GM18517 (cell line): ENCODE data around the gene GJB5.
A peak's percentile ranks its signal among the peaks of the same experiment; 100 is the strongest.
"Not testable (repeated sequence)": the region's sequence is repeated elsewhere in the genome, so short reads cannot be mapped to it uniquely, and the experiment has no call there.

Source experiments
- ATAC-seq: cut with Tn5 transposase; IDR thresholded peaks from one replicate; pipeline ENCODE4 v1.9.1; 2021; ENCODE audit warnings: mild to moderate bottlenecking, moderate library complexity; ENCODE audit not compliant: unreplicated experiment

The GJB5 gene

DNA sequence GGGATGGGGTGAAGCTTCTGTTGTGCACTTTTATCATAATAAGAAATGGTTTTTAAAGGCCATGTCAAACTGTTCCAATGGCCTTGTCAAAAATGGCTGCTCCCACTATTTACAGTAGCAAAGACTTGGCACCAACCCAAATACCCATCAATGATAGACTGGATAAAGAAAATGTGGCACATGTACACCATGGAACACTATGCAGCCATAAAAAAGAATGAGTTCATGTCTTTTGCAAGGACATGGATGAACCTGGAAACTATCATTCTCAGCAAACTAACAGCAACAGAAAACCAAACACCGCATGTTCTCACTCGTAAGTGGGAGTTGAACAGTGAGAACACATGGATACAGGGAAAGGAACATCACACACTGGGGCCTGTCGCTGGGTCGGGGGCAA, 18.3 kb downstream of the GJB5 start:
- not testable (repeated sequence) for ATAC-seq

DNA sequence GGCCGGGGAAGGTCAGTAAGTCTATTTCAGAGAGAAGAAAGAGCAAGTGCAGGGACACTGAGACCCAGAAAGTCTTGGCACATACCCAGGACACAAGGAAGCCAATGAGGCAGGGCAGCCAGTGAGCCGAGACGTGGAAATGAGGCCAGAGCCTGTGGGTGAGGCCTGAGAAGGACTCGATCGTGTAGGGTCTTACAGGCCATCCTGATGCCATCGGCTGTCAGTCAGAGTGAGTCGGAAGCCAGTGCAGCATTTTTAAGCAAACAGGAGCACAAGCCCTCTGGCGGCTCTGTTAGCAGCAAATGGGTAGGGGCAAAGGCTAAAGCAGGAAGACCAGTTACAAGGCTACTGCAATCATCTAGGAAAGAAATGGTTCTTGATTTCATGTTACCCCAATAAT, 20.1 kb downstream of the GJB5 start:
- ATAC-seq, result no peak

DNA sequence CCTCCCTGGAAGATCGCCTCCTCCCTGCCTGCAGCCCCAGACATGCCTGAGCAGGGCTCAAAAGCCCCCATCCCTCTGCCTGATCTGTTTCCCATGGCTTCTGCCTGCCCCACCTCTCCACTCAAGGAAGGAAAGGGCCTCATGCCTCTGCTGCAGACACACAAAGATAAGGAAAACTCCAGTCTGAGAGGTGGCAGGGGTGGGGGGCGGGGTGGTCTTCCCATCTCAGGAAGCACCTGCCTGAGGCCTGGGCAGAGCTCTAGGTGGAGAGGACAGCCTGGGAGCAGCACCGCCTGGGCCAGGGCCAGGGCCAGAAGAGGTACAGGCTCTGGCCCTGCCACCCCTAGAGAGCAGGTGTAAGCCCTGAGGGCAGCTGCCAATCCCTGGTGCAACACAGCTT, 22.1 kb downstream of the GJB5 start:
- ATAC-seq, result no peak

DNA sequence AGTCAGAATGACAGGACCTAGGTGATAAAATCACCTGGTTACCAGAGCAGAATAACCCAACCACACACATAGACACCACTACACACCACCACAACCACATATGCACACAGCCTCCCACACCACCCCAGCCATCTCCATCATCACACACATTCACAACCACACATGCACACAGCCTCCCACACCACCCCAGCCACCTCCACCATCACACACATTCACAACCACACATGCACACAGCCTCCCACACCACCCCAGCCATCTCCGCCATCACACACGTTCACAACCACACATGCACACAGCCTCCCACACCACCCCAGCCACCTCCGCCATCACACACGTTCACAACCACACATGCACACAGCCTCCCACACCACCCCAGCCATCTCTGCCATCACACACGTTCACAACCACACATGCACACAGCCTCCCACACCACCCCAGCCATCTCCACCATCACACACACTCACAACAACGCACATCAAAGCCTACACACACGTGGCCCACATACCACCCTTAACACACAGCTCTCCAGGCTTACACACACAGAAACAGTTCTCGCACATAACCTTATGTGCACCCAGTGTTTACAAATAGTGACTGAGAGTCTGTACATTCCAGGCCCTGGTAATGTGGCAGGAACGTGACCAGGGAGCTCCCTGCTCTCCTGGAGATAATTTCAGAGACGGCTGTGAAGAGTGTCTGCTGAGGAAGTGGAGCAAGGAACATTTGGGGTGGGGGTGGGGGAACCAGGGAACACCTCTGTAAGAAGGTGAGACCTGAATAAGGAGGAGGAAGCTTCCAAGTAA, 22.9 kb downstream of the GJB5 start:
- no peak for ATAC-seq

DNA sequence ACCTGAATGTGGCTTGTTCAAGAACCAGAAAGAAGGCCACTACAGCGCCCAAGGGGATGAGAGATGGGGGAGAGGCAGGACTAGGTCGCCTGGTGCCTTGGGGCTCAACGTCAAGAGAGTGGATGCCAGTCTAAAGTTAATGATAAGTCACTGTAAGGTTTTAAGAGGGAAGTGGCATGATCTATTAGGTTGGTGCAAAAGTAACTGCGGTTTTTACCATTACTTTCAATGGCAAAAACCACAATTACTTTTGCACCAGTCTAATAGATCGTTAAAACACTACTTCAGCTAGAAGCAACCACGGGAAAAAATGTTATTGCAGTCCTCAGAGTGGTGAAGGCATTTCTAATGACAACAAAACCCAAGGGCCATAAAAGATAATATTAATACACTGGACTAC, 23.5 kb downstream of the GJB5 start:
- ATAC-seq, result no peak

DNA sequence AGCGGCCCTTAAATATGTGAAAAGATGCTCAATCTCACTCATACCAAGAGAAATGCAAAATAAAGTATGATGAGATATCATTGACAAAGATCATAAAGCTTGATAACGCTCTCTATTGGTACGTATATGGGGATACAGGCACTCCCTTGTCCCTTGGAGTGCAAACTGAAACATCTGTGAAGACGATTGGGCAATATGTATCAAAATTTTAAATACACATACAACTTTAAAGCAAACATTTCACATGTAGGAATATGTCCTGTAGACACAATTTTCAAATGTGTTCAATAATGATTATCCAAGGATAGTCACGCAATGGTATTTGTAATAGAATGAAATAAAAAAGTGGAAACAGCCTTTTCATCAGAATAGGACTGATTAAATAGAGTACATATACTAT, 24.2 kb downstream of the GJB5 start:
- no peak for ATAC-seq

DNA sequence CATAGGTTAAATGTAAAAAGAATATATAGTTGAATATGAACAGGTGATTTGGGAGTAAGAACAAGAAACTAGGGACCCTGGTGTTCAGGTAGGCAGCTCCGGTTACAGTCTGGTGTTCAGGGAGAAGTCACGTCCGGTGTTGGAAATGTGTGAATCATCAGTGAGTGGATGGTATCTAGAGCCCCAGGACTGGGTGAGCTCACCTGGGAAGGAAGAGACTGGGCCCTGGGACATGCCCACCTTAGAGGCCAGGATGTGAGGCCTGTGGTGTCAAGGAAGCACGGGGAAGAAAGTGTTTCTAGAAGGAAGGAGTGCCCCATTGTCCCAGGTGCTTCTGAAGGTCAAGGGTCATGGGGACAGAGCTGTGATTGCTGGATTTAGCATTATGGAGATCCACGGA, 24.7 kb downstream of the GJB5 start:
- no peak for ATAC-seq

DNA sequence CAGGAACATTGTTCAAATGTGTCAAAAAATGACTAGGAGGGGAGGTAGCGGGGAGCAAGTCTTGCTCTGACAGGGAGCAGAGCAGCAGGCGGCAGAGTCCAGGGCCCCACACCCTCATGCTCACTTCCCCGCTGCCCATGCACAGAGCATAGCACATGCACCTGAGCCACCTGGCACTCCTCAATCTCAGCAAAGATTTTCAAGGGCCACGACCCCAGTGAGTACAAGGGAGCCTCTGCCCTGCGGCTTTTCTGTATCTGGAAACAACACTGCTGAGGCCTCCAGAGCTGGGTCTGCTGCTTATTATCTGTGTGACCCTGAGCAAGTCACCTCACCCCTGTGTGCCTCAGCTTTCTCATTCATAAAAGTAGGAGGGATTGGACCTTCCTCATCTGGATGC, 25.1 kb downstream of the GJB5 start:
- no peak for ATAC-seq

DNA sequence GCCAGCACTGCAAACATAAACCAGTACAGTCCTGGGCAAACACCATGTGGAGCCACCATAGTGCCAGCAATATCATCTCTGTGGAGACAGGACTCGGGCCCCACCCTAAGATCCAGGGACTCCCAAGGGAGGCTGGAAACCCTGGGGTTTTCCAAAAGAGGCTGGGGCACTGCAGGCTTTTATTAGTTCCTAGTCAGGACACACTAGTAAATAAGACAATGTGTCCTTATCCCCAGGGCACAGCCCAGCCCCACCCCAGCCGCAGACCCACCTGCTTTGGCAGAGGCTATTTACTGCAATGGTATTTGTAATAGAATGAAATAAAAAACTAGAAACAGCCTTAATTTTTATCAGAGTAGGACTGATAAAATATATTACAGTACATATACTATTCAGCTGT, 25.7 kb downstream of the GJB5 start:
- no peak for ATAC-seq

DNA sequence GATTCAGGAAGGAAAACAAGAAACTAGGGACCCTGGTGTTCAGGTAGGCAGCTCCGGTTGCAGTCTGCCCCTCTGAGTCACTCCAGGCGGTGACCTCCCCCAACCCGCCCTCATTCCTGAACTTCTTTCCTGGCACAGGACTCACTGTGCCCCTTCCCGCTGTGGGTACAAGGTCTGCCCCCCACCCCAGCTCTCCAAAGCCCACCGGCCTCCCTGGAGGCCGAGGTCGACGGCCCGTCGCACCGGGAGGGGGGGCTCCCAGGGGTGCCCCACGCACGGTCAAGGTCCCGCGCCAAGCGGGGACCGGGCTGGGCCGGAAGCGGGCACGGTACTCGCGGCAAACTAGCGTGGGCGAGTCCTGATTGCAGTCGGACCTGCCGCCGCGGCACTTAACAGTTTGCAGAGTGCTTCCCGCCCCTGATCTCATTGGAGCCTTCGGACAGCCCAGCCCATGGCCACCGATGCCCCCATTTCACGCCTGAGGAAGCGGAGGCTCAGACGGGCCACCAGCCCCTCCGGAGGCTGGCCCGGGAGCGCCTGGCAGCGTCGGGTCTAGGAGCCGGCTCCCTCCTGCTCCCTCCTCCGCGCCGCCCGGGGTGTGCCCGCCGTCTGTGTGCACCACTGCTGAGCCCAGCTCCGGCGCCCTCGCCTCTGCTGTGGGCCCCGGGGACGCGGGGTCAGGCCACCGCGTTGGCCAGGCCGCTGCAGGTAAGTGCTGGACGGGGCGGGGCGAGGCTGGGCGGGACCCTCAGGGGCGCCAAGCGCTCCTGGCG, 26.4 kb downstream of the GJB5 start, which contains the start of gene GJB3:
Gene GJB3 (plus strand): TSS at position 144 of the 773 bp plus-strand sequence. CDS start 3,549 bp downstream, outside the sequence.
- no peak for ATAC-seq

DNA sequence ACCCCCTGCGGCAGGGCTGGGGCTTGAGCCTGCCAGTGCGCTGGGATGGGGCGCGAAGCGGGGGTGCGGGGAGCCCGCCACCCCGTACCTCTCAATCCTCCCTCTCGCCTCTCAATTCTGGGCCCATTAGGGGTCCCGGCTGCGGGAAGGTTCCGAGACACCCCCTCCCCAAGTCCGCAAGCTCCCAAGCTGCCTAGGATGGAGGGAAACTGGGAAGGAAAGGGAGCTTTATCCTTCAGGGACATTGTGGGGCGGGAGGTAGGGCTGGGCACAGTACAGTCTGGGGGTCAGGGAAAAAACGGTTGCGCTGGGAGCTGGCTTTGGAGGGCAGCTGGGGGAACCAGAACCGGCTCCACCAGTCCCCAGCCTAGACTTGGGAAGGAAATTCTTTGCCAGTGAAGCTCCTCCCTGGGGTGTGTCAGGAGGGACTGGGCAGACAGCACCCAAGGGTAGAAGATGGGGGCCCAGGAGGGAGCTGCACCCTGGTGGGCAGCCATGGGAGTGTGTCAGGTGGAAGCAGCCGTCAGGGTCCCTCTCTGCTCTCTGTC, 27.1 kb downstream of the GJB5 start:
- ATAC-seq, result no peak

DNA sequence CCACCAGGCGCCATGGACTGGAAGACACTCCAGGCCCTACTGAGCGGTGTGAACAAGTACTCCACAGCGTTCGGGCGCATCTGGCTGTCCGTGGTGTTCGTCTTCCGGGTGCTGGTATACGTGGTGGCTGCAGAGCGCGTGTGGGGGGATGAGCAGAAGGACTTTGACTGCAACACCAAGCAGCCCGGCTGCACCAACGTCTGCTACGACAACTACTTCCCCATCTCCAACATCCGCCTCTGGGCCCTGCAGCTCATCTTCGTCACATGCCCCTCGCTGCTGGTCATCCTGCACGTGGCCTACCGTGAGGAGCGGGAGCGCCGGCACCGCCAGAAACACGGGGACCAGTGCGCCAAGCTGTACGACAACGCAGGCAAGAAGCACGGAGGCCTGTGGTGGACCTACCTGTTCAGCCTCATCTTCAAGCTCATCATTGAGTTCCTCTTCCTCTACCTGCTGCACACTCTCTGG, 29.9 kb downstream of the GJB5 start:
- ATAC-seq, result no peak

DNA sequence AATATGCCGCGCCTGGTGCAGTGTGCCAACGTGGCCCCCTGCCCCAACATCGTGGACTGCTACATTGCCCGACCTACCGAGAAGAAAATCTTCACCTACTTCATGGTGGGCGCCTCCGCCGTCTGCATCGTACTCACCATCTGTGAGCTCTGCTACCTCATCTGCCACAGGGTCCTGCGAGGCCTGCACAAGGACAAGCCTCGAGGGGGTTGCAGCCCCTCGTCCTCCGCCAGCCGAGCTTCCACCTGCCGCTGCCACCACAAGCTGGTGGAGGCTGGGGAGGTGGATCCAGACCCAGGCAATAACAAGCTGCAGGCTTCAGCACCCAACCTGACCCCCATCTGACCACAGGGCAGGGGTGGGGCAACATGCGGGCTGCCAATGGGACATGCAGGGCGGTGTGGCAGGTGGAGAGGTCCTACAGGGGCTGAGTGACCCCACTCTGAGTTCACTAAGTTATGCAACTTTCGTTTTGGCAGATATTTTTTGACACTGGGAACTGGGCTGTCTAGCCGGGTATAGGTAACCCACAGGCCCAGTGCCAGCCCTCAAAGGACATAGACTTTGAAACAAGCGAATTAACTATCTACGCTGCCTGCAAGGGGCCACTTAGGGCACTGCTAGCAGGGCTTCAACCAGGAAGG, 30.5 kb downstream of the GJB5 start:
- ATAC-seq, result no peak

DNA sequence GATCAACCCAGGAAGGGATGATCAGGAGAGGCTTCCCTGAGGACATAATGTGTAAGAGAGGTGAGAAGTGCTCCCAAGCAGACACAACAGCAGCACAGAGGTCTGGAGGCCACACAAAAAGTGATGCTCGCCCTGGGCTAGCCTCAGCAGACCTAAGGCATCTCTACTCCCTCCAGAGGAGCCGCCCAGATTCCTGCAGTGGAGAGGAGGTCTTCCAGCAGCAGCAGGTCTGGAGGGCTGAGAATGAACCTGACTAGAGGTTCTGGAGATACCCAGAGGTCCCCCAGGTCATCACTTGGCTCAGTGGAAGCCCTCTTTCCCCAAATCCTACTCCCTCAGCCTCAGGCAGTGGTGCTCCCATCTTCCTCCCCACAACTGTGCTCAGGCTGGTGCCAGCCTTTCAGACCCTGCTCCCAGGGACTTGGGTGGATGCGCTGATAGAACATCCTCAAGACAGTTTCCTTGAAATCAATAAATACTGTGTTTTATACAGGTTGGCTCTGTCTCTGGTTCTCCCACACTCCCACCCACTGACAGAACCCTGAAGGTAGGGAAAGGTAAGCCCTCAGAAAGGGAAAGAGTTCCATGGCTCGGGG, 31.1 kb downstream of the GJB5 start:
- no peak for ATAC-seq

DNA sequence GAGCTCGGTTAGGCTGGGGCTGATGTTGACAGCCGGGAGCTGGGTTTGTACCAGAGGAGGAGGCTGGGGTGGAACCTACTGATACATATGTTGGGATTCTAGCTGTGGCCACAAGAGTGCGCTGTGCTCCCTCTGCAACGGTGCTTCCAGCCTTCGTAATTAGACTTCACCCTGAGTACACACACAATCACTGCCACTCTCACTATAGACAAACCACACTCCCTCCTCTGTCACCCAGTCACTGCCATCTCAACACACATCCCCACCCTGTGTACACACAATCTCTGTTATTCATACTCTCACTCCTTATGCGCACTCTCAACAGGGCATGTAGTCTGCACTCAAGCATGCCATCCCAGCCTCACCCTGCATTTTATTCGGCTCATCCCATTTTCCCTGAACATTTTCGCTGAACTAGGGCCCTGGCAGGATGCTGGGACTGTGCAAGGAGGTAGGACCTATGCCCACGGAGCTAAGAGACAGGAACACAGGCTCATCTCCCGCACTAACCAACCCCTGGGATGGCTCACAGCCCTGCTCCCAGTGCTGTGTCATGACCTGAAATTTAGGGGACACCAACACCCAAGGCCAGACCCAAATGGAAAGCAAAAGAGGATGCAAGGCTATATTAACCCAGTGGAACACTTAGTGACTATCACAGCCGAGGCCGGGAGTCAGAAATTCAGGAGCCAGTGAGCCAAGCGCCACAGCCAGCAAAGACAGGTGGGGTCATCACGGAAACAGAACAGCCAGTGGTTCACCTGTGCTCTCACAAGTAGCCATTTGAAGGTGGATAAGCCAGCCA, 31.9 kb downstream of the GJB5 start:
- peak; percentile 52 for ATAC-seq

DNA sequence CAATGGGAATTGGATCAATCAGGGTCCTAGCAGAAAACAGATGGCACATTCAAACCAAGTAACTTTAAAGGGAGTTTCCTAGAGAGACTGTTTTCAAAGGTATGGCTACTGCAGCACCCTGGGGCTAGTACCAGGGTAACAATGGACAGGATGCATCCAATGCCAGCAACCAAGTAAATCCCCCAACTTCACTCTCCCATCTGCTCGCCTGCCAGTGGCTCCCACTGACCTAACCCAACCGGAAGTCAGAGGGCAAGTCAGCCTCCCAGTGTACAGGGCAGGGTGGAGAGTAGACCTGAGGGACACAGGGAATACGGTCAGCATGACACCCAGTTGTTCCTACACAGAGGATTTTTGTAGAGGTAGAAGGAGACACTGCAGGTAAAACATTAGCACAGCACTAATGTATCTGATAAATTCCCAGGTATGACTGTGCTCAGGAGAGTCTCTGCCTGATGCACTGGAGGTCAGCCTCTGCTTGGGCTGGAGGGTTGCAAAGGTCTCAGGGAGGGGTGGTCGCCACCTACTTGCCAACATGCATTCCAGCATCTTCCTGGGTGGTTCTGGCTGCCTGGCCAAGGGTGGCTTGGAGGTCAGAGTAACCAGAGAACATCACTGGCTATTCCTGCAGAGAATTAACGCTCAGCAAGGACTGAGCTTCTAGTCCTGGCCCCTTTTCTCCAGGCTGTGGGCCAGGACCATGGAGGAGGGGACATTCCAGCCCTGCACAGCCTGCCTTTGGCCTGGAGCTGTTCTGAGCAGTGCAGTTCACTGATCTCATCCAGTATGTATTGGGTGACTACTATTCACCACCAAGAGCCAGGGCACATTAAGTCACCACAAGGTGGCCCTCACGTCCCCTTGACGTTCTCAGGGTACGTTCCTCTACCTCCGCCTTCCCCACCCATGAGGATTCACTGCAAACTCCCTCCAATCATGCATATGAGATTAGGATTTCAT, 32.9 kb downstream of the GJB5 start:
- ATAC-seq, result no peak

DNA sequence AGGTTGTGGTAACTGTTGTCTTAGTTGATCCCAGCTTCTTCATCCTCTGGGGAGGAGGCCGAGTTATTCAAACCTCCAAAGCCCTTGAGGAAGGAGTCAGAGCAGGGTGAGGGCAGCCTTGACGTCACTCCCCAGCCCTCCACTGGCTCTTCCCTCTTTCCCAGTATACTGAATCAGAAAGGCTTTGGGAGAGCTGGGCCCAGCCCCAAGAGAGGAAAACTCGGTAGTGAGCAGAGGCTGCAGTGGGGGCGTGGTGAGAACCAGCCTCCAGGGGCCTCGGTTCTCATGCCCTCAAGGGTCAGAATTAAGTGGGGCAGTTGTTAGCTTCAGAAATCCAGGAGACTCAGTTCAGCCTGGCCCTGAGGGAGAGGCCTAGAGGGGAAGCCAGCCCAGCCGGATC, 36.1 kb downstream of the GJB5 start:
- no peak for ATAC-seq

DNA sequence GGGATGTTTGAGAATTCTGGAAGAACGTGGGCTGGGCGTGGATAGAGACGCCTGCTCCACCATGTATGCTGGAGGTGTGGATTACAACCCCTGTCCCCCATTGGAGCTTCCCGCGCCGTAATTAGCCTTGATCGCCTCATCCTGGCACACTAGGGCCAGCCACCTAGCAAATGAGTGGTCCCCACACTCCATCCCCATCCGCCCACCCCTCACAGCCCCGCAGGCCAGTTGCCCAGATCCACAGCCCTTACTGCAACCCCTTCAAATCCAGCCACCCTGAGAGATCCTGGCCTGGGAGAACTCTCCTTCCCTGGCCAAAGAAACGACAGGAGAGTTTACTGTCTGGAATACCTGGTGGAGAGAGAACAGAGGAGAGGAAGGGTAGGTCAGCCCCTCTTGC, 37.6 kb downstream of the GJB5 start:
- ATAC-seq, result no peak
